ENCODE data around the gene CFAP119. TPM values are rescaled to one million over a fixed set of nuclear protein-coding genes. Genes with fewer than 3 reads are reported as not detected.

Gene CFAP119
- total and polyA plus RNA-seq, 7 donors, result 0.82 to 11.9 (median 2.5) TPM; not detected in 1

DNA sequence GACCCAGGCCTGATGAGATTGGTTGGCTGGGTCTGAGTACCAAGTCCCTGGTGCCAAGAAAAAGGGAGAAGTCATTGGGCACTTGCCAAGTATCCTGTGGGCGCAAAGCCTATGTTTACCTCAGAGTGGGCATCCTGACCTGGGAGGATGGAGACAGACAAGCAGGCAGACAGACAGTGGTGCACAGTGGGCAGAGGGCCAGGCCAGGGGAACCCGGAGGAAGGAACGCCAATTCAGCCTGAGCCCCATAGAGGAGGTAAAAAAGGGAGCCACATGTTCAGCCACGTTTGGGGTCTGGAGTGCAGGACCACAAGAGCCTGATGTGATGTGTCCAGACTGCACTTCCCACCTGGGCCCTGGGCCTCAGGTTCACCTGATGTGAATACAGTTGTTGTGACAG lies 8.3 kb downstream of the CFAP119 start:
- intact Hi-C loops (cut with DNase I), result no loop called here
- Histone ChIP-seq H3K4me1 (peaks cover 0 to 10% (median 7%) of the 10 kb centered on the region in 4 donors), H3K9me3 (no peaks in the 10 kb centered on the region), H3K27ac (no peak overlapping the region), H3K36me3 (peaks cover 0 to 64% (median 22%) of the 10 kb centered on the region in 4 donors), H3K4me3 (no peak overlapping the region), H3K27me3 (no peaks in the 10 kb centered on the region)
- TF ChIP-seq, protein P1, sequence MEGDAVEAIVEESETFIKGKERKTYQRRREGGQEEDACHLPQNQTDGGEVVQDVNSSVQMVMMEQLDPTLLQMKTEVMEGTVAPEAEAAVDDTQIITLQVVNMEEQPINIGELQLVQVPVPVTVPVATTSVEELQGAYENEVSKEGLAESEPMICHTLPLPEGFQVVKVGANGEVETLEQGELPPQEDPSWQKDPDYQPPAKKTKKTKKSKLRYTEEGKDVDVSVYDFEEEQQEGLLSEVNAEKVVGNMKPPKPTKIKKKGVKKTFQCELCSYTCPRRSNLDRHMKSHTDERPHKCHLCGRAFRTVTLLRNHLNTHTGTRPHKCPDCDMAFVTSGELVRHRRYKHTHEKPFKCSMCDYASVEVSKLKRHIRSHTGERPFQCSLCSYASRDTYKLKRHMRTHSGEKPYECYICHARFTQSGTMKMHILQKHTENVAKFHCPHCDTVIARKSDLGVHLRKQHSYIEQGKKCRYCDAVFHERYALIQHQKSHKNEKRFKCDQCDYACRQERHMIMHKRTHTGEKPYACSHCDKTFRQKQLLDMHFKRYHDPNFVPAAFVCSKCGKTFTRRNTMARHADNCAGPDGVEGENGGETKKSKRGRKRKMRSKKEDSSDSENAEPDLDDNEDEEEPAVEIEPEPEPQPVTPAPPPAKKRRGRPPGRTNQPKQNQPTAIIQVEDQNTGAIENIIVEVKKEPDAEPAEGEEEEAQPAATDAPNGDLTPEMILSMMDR (IDR thresholded peaks at IDR 0.05), result no peak
- TF ChIP-seq POLR2A (IDR thresholded peaks at IDR 0.05), result no peak
- no peak for TF ChIP-seq POLR2AphosphoS5 (IDR thresholded peaks at IDR 0.05)
- DNase-seq, result peak; percentile 53
- 81 to 88% methylated on average over 4 of the region's 4 CpGs for whole genome bisulfite sequencing, 2 donors

DNA sequence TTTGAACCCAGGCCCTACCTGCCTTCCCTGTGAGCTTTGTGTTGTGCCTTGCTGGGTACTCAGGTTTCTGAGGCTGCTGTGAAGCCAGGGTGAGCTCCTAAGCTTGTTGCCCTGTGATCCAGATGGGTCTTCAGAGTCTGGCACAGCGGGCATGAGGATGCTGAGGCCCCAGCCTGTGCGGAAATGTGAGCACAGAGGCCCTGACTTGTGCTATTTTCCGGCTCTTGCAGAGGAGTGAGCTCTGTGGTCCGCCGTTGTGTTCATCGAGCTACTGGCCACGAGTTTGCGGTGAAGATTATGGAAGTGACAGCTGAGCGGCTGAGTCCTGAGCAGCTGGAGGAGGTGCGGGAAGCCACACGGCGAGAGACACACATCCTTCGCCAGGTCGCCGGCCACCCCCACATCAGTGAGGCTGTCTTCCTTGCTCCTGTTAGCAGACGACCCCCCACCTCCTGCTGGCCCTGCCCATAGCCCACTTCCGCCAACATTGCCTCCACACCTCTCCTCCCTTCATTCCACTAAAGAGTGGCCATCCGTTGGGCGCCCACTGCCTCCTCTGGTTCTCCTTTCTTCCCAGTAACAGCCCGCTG lies 10.9 kb downstream of the CFAP119 start:
- DNase-seq, result peak; percentile 64
- H3K36me3 ChIP-seq, result peaks cover 0 to 50% (median 16%) of the 10 kb centered on the region in 4 donors
- H3K4me3 ChIP-seq, result no peak overlapping the region
- H3K27ac ChIP-seq, result no peak overlapping the region
- intact Hi-C loops (cut with DNase I), result no loop called here
- H3K4me1 ChIP-seq, result peaks cover 0 to 27% (median 15%) of the 10 kb centered on the region in 4 donors
- WGBS, 2 donors, result 94% methylated on average over 20 of the region's 20 CpGs
- H3K9me3 ChIP-seq, result no peaks in the 10 kb centered on the region
- TF ChIP-seq EP300 (IDR thresholded peaks at IDR 0.05), result no peak
- TF ChIP-seq, protein P1 (IDR thresholded peaks at IDR 0.05), result no peak
- TF ChIP-seq POLR2AphosphoS5 (IDR thresholded peaks at IDR 0.05), result no peak
- TF ChIP-seq POLR2A (IDR thresholded peaks at IDR 0.05), result no peak
- H3K27me3 ChIP-seq, result no peaks in the 10 kb centered on the region

DNA sequence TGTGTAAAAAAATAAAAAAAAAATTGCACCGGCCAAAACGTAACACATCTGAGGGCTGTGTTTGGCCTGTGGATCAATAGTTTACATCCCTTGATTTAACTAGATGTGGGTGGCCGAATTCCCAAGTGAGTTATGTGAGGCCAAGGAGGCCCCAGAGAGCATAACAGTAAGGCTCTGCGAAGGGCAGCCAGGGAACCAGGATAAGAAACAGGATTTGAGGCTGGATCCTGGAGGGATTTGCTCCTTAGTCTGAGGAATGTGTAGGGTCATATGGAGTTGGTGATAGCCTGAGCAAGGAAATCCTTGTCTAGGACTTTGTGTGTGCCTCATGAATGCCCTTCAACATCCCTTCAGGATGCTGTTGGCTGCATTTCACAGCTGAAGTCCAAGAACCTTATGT lies 11.7 kb downstream of the CFAP119 start:
- Histone ChIP-seq H3K36me3 (peaks cover 0 to 48% (median 16%) of the 10 kb centered on the region in 4 donors), H3K27ac (no peak overlapping the region), H3K27me3 (no peaks in the 10 kb centered on the region), H3K9me3 (no peaks in the 10 kb centered on the region), H3K4me3 (no peak overlapping the region), H3K4me1 (peaks cover 0 to 27% (median 15%) of the 10 kb centered on the region in 4 donors)
- WGBS, 2 donors, result 87 to 92% methylated on average over 4 of the region's 4 CpGs
- intact Hi-C loops (cut with DNase I), result no loop called here
- DNase-seq, result no peak
- TF ChIP-seq POLR2A (IDR thresholded peaks at IDR 0.05), result no peak
- TF ChIP-seq, protein P1 (IDR thresholded peaks at IDR 0.05), result no peak
- TF ChIP-seq EP300 (IDR thresholded peaks at IDR 0.05), result no peak
- no peak for TF ChIP-seq POLR2AphosphoS5 (IDR thresholded peaks at IDR 0.05)

DNA sequence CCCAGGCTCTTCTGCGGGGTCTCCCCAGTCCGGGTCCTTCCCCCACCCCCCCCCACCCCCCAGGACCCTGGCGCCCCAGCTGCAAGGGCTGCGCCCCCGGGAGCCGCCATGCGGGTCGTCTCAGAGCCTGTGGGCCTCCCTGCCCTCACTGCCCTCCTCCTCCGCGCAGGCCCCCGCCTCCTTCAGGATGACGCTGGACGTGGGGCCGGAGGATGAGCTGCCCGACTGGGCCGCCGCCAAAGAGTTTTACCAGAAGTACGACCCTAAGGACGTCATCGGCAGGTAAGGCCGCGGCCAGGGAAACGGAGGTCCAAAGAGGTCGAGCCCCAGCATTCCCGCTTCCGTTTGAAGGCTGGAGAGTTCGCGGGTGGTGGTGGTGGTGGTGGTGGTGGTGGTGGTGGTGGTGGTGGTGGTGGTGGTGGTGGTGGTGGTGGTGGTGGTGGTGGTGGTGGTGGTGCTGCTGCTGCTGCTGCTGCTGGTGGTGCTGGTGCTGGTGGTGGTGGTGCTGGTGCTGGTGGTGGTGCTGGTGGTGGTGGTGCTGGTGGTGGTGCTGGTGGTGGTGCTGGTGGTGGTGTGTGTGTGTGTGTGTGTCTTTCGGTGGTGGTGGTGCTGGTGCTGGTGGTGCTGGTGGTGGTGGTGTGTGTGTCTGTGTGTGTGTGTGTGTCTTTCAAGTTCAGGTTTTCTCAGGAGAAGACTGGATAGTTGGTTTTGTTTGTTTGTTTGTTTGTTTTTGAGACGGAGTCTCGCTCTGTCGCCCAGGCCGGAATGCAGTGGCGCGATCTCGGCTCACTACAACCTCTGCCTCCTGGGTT lies 13.0 kb downstream of the CFAP119 start:
- H3K9me3 ChIP-seq, result no peaks in the 10 kb centered on the region
- TF ChIP-seq EP300 (IDR thresholded peaks at IDR 0.05), result no peak
- TF ChIP-seq, protein P1 (IDR thresholded peaks at IDR 0.05), result no peak
- TF ChIP-seq POLR2AphosphoS5 (IDR thresholded peaks at IDR 0.05), result no peak
- no peak for TF ChIP-seq POLR2A (IDR thresholded peaks at IDR 0.05)
- H3K4me1 ChIP-seq, result peaks cover 0 to 27% (median 15%) of the 10 kb centered on the region in 4 donors
- peak overlapping the region; percentile 78 to 92 (median 84) for H3K27ac ChIP-seq
- peak; percentile 83 for DNase-seq
- peaks cover 0 to 48% (median 9%) of the 10 kb centered on the region in 4 donors for H3K36me3 ChIP-seq
- H3K4me3 ChIP-seq, result peak overlapping the region; percentile 79 to 99 (median 93)
- H3K27me3 ChIP-seq, result no peaks in the 10 kb centered on the region
- intact Hi-C loops (cut with DNase I), result loop anchor here (2.0 to 5.0 kb wide), 2 partner anchors 14 to 52 kb away; partner anchors contain the start of genes CFAP119, RNF40 and SRCAP
- WGBS, 2 donors, result 13 to 17% methylated on average over 36 of the region's 36 CpGs

Data from sigmoid colon (tissue), 7 donors.